Thyroid gland (tissue), 4 donors: ENCODE measurements around the gene HOMER2. TPM values are rescaled to one million over a fixed set of nuclear protein-coding genes. Genes with fewer than 3 reads are reported as not detected.

Experiments used
- DNase-seq, 2 donors: peaks; one replicate each; pipeline ENCODE4 v3.0.0-alpha.2; 2019
- H3K27ac ChIP-seq, 3 donors: fragments of 200-600 bp; sonication (generic); 1 replicate in 2 of 3; 2 replicates in 1 of 3; pipeline ENCODE4 v1.5.1; 2016 to 2019; ENCODE audit warnings: mild to moderate bottlenecking in 1 of 3, moderate library complexity in 1 of 3
- H3K27me3 ChIP-seq: fragments of 200-600 bp; sonication (generic); one replicate; pipeline ENCODE4 v1.5.1; 2019
- H3K36me3 ChIP-seq, 2 donors: fragments of 200-600 bp; sonication (generic); one replicate each; pipeline ENCODE4 v1.5.1; 2016 to 2019
- H3K4me1 ChIP-seq, 2 donors: fragments of 200-600 bp; sonication (generic); one replicate each; pipeline ENCODE4 v1.5.1; 2017 to 2019
- H3K4me3 ChIP-seq, 3 donors: fragments of 200-600 bp; sonication (generic); replicated peaks in 1 of 3; 1 replicate in 2 of 3; 2 replicates in 1 of 3; pipeline ENCODE4 v1.5.1; 2016; ENCODE audit warnings: mild to moderate bottlenecking in 1 of 3
- H3K9me3 ChIP-seq: fragments of 200-600 bp; sonication (generic); one replicate; pipeline ENCODE4 v1.5.1; 2017
- POLR2A ChIP-seq, 2 donors: fragments of 450-650 bp; IDR thresholded peaks; one replicate each; pipeline ENCODE4 v1.6.1; 2017; ENCODE audit warnings: antibody characterized with exemption in 2 of 2, mild to moderate bottlenecking in 2 of 2, moderate library complexity in 1 of 2
- WGBS, 2 donors: methylation state at CpG; one replicate each; pipeline ENCODE4 v1.1.5; 2017; 5-methylcytosine and 5-hydroxymethylcytosine counted together
- intact Hi-C: fragments of 100-400 bp; cut with DNase I; formaldehyde crosslinking; loops from one replicate; pipeline ENCODE4 v1.15.1; 2023
- total RNA-seq, 4 donors: library from RNA; depleted of rRNA; stranded (reverse); fragments of >200 nt; gene quantifications; one replicate each; pipeline ENCODE4 v1.2.3, GENCODE V29; 2016
- TF ChIP-seq, protein P1 (sequence below), 6 experiments: fragments of 200-600 bp in 3 of 6; fragments of 450-650 bp in 3 of 6; sonication (generic) in 3 of 6; IDR thresholded peaks; one replicate each; pipeline ENCODE4 v1.5.1; 2016 to 2019; ENCODE audit warnings: antibody characterized with exemption in 6 of 6, mild to moderate bottlenecking in 2 of 6, inconsistent platforms in 1 of 6, moderate library complexity in 1 of 6

The HOMER2 gene
- total RNA-seq, 4 donors from 2014 or later, result 89.1 to 211 (median 122) TPM

DNA sequence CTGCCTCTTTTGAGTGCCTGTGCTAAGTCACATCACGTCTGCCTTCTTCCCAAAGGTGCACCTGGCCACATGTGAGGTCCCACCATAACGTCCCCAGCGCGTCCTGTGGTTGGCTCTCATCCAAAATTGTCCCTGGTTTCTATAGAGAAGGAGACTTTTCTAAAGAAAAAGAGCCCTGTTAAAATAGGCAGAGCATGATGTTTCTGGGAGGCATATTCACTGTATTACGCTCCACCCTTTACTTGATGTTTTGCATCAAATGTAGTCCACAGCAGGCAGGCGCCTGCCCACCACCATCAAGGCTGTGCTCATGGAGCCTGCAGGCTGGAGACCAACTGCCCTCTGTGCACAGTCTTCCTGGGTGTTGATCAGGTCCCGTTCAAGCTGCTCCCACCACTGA is 106.8 kb downstream of the HOMER2 start:
- H3K4me3 ChIP-seq, result no peak overlapping the region
- intact Hi-C loops, result no loop called here
- 70 to 84% methylated on average over 7 of the region's 7 CpGs for WGBS, 2 donors

DNA sequence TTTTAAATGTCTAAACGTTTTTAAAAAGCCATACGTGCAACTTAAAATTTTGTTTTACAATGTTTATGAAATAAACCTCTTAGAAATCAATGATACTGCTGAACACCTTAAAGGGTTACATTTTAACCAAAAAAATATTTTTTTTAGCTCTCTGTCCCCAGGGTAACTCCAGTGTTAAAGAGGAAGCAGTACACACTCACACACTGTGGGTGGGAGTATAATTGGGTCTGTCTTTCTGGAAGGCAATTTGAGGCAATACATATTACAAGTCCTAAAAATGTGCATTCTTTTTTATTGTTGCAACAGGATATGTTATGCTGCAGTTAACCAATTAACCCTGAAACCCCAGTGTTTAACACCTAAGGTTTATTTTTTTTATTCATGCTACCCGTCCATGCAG is 109.0 kb downstream of the HOMER2 start:
- no peak overlapping the region for H3K27ac ChIP-seq
- intact Hi-C loops, result no loop called here
- no peak for DNase-seq
- H3K4me3 ChIP-seq, result no peak overlapping the region
- H3K27me3 ChIP-seq, result no peaks in the 10 kb centered on the region
- H3K4me1 ChIP-seq, result no peaks in the 10 kb centered on the region
- TF ChIP-seq, protein P1, sequence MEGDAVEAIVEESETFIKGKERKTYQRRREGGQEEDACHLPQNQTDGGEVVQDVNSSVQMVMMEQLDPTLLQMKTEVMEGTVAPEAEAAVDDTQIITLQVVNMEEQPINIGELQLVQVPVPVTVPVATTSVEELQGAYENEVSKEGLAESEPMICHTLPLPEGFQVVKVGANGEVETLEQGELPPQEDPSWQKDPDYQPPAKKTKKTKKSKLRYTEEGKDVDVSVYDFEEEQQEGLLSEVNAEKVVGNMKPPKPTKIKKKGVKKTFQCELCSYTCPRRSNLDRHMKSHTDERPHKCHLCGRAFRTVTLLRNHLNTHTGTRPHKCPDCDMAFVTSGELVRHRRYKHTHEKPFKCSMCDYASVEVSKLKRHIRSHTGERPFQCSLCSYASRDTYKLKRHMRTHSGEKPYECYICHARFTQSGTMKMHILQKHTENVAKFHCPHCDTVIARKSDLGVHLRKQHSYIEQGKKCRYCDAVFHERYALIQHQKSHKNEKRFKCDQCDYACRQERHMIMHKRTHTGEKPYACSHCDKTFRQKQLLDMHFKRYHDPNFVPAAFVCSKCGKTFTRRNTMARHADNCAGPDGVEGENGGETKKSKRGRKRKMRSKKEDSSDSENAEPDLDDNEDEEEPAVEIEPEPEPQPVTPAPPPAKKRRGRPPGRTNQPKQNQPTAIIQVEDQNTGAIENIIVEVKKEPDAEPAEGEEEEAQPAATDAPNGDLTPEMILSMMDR (IDR thresholded peaks at IDR 0.05), result no peak
- TF ChIP-seq POLR2A (IDR thresholded peaks at IDR 0.05), result no peak
- H3K36me3 ChIP-seq, result no peaks in the 10 kb centered on the region
- no peaks in the 10 kb centered on the region for H3K9me3 ChIP-seq
- WGBS, 2 donors, result 93% methylated on average over 3 of the region's 3 CpGs

More for the DNA sequence above, 106.8 kb downstream of the HOMER2 start:
- TF ChIP-seq, protein P1 (IDR thresholded peaks at IDR 0.05), result no peak
- no peak for TF ChIP-seq POLR2A (IDR thresholded peaks at IDR 0.05)
- Histone ChIP-seq H3K27me3 (no peaks in the 10 kb centered on the region), H3K9me3 (no peaks in the 10 kb centered on the region), H3K4me1 (peaks cover 0 to 12% of the 10 kb centered on the region in 2 donors), H3K36me3 (no peaks in the 10 kb centered on the region), H3K27ac (no peak overlapping the region)
- no peak for DNase-seq

DNA sequence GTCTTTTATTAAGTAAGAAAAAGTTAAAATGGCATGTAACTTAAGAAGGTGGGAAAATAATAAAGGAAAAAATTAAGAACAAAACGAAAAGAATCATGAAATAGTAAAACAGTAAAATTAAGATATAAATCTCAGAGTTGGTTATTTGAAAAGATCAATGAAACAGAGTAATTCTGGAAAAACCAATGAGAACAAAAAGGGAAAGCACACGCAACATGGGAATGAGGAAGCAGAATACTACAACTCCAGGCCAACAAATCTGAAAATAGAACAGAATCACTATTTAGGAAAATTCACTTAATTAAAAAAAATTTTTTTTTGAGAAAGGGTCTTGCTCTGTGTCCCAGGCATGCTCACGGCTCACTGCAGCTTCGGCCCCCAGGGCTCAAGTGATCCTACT is 112.4 kb downstream of the HOMER2 start:
- Histone ChIP-seq H3K9me3 (no peaks in the 10 kb centered on the region), H3K4me3 (no peak overlapping the region), H3K27ac (no peak overlapping the region), H3K4me1 (no peaks in the 10 kb centered on the region), H3K36me3 (peaks cover 17 to 21% of the 10 kb centered on the region in 2 donors), H3K27me3 (no peaks in the 10 kb centered on the region)
- intact Hi-C loops, result no loop called here
- WGBS, 2 donors, result 94 to 98% methylated on average over 4 of the region's 4 CpGs
- no peak for DNase-seq
- no peak for TF ChIP-seq POLR2A (IDR thresholded peaks at IDR 0.05)
- TF ChIP-seq, protein P1 (IDR thresholded peaks at IDR 0.05), result no peak

DNA sequence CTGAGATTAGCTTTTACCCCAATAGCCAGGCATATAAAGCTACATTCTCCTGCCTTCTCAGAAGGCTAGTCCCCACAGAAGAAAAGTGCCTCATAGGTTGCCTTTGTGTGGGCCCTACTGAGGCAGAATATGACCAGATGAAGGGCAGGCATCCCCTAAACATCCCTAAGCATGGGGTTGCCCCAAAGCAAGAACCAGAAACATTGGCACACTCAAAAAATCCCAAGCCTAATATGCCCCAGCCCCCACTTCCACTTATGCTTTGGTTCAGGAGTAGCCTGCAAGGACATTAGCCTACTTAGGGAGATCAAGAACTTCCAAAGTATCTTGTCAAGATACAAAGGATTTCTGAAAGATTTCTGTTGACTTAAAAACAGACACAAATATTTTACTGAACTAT is 113.4 kb downstream of the HOMER2 start:
- Histone ChIP-seq H3K27me3 (no peaks in the 10 kb centered on the region), H3K9me3 (no peaks in the 10 kb centered on the region), H3K4me1 (no peaks in the 10 kb centered on the region), H3K36me3 (peaks cover 28 to 31% of the 10 kb centered on the region in 2 donors), H3K4me3 (no peak overlapping the region), H3K27ac (no peak overlapping the region)
- intact Hi-C loops, result no loop called here
- DNase-seq, result no peak
- no peak for TF ChIP-seq POLR2A (IDR thresholded peaks at IDR 0.05)
- TF ChIP-seq, protein P1 (IDR thresholded peaks at IDR 0.05), result no peak

DNA sequence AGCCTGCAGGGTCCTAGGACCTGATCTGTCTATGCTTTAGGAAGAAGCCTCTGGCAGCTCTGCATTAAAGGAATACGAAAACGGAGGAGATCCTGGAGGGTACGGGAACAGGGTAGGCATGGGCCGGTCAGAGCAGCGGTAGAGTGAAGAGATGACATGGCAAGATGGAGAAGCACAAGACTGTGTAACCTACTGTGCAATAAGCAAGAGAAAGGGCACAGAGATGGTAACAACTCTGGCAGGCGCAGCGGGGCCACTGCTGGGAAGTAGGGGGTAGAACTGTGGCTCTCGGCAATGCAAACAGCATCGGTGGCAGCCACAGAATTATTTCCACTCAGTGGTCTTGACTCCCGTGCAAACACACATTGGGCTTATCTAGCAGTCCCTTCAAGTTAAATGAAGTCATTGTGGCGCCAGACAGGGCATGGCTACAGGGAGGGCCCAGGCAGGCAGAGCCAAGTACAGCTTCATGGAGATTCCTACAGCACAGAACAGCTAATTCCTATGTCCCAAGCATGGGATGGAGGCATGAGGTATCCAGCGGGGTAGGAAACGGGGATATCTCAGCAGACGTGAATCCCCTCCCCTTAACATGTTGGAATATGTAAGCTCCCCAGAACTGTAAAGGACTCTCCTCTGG is 114.3 kb downstream of the HOMER2 start:
- Histone ChIP-seq H3K27me3 (no peaks in the 10 kb centered on the region), H3K4me1 (no peaks in the 10 kb centered on the region), H3K36me3 (peaks cover 37 to 41% of the 10 kb centered on the region in 2 donors), H3K27ac (no peak overlapping the region), H3K4me3 (no peak overlapping the region), H3K9me3 (no peaks in the 10 kb centered on the region)
- TF ChIP-seq POLR2A (IDR thresholded peaks at IDR 0.05), result no peak
- TF ChIP-seq, protein P1 (IDR thresholded peaks at IDR 0.05), result no peak
- no peak for DNase-seq
- WGBS, 2 donors, result 94 to 96% methylated on average over 14 of the region's 14 CpGs
- intact Hi-C loops, result no loop called here
